K562 (cell line): ENCODE results near the gene WDR17. TPM values are rescaled to one million over a fixed set of nuclear protein-coding genes. Genes with fewer than 3 reads are reported as not detected.

ENCODE experiments used
- ATAC-seq: fragments of 200-7000 bp; cut with Tn5 transposase; 3 replicates; pipeline ENCODE4 v1.9.1; 2020; ENCODE audit warnings: moderate library complexity
- BruUV-seq: library from RNA; stranded (reverse); fragments of 400-500 nt; replicated peaks from 2 replicates; lab custom pipeline; 2021; lab: Mats Ljungman, UMichigan
- CTCF ChIA-PET: fragments of 300-600 bp; formaldehyde crosslinking; extraction: SDS; loops from one replicate; lab custom pipeline; 2021; ENCODE audit warnings: low intra/inter-chr PET ratio; lab: Yijun Ruan, JAX
- POLR2A ChIA-PET: fragments of 300-600, 350-650 bp; sonication (Branson Sonifier 250); formaldehyde crosslinking; extraction: SDS; loops from one replicate; lab custom pipeline; 2021; ENCODE audit warnings: antibody characterized with exemption, inconsistent platforms; lab: Yijun Ruan, JAX
- DNase-seq, 4 experiments: peaks; one replicate each; pipeline versions ENCODE4 v3.0.0 to v3.0.0-alpha.2; 2011 to 2018; ENCODE audit warnings: low spot score in 3 of 4, mixed read lengths in 3 of 4; ENCODE audit errors: extremely low read depth in 1 of 4
- FAIRE-seq: peaks from 2 replicates; lab custom pipeline; 2011; peaks lifted over from hg19 to GRCh38; lab: Jason Lieb, UNC
- H2AFZ ChIP-seq: 2 replicates; pipeline ENCODE4 v1.6.0; 2011; ENCODE audit warnings: low read depth, low read length, control low read depth, inconsistent platforms
- H3K27ac ChIP-seq: fragments of 200-600 bp; 3 replicates; pipeline ENCODE4 v1.8.0; 2011; ENCODE audit warnings: low read depth, mild to moderate bottlenecking, control low read depth, inconsistent platforms, low read length, moderate library complexity, mixed read lengths; ENCODE audit errors: extremely low read depth
- H3K27me3 ChIP-seq, 2 experiments: fragments of 300-600 bp in 1 of 2; 2 replicates in 1 of 2; 3 replicates in 1 of 2; pipeline versions ENCODE4 v1.6.0 to v1.8.0; 2011; ENCODE audit warnings: inconsistent platforms in 2 of 2, low read length in 2 of 2, mild to moderate bottlenecking in 1 of 2, mixed read lengths in 1 of 2, moderate library complexity in 1 of 2; ENCODE audit not compliant: control insufficient read depth in 2 of 2, insufficient read depth in 2 of 2
- H3K36me3 ChIP-seq: fragments of 300-600 bp; 3 replicates; pipeline ENCODE4 v1.8.0; 2011; ENCODE audit warnings: mild to moderate bottlenecking, low read length, inconsistent platforms; ENCODE audit not compliant: control insufficient read depth, insufficient read depth
- H3K4me1 ChIP-seq, 2 experiments: fragments of 200-600 bp in 1 of 2; replicated peaks in 1 of 2; 2 replicates in 1 of 2; 3 replicates in 1 of 2; pipeline versions ENCODE4 v1.5.1 to v1.8.0; 2011; ENCODE audit warnings: inconsistent platforms in 2 of 2, low read length in 2 of 2, mild to moderate bottlenecking in 1 of 2, mixed read lengths in 1 of 2, moderate library complexity in 1 of 2; ENCODE audit not compliant: control insufficient read depth in 2 of 2, insufficient read depth in 2 of 2
- H3K4me2 ChIP-seq: 2 replicates; pipeline ENCODE4 v1.6.1; 2011; ENCODE audit warnings: low read length, control low read depth, inconsistent platforms, mixed read lengths; ENCODE audit not compliant: insufficient read depth
- H3K4me3 ChIP-seq: fragments of 200-600 bp; sonication (generic), shearing (Covaris generic); 2 replicates; pipeline ENCODE4 v1.5.1; 2016; ENCODE audit warnings: control low read depth, inconsistent platforms
- H3K79me2 ChIP-seq: fragments of 200-600 bp; 3 replicates; pipeline ENCODE4 v1.8.0; 2011; ENCODE audit warnings: low read length, inconsistent platforms; ENCODE audit not compliant: control insufficient read depth, insufficient read depth
- H3K9ac ChIP-seq, 2 experiments: 2 replicates each; pipeline versions ENCODE4 v1.6.0 to v1.6.1; 2011; ENCODE audit warnings: low read depth in 2 of 2, low read length in 2 of 2, control low read depth in 1 of 2, inconsistent platforms in 1 of 2, mild to moderate bottlenecking in 1 of 2, mixed read lengths in 1 of 2; ENCODE audit not compliant: insufficient read depth in 1 of 2
- H3K9me1 ChIP-seq: one replicate; pipeline ENCODE4 v1.6.0; 2011; ENCODE audit warnings: inconsistent platforms, mild to moderate bottlenecking, low read length, moderate library complexity; ENCODE audit not compliant: control insufficient read depth, insufficient read depth
- H3K9me3 ChIP-seq: replicated peaks from 2 replicates; pipeline ENCODE4 v1.5.1; 2011; ENCODE audit warnings: low read depth, low read length, inconsistent platforms; ENCODE audit not compliant: control insufficient read depth, insufficient read depth
- H4K20me1 ChIP-seq: replicated peaks from 2 replicates; pipeline ENCODE4 v1.6.1; 2011; ENCODE audit warnings: low read length, inconsistent platforms, mixed read lengths; ENCODE audit not compliant: control insufficient read depth, insufficient read depth
- HDAC8 ChIP-seq: fragments of 450-650 bp; IDR thresholded peaks from 2 replicates; pipeline ENCODE4 v1.6.1; 2016; ENCODE audit warnings: mild to moderate bottlenecking, missing genetic modification characterization, moderate library complexity, missing compliant biosample characterization
- KDM4B ChIP-seq, 2 experiments: fragments of 450-650 bp in 1 of 2; sonication (generic) in 1 of 2; IDR thresholded peaks; 2 replicates each; pipeline ENCODE4 v1.6.1; 2016 to 2017; ENCODE audit warnings: borderline replicate concordance in 2 of 2, antibody characterized with exemption in 1 of 2, low read depth in 1 of 2, mild to moderate bottlenecking in 1 of 2
- MNT ChIP-seq, 2 experiments: fragments of 450-650 bp; conservative IDR thresholded peaks; 2 replicates each; pipeline ENCODE4 v1.6.1; 2017; ENCODE audit warnings: mild to moderate bottlenecking in 2 of 2, moderate library complexity in 2 of 2
- TARDBP ChIP-seq: fragments of 450-650 bp; IDR thresholded peaks from 2 replicates; pipeline ENCODE4 v1.6.1; 2016
- TCFL5 ChIP-seq: fragments of 250-450 bp; sonication (Bioruptor Pico); conservative IDR thresholded peaks from 2 replicates; pipeline ENCODE4 v1.6.1; 2021; ENCODE audit warnings: mild to moderate bottlenecking, moderate library complexity, matching md5 sums
- ZBTB2 ChIP-seq: fragments of 450-650 bp; IDR thresholded peaks from 2 replicates; pipeline ENCODE4 v1.6.1; 2016; ENCODE audit warnings: antibody characterized with exemption
- ZBTB7A ChIP-seq: IDR thresholded peaks from 2 replicates; pipeline ENCODE4 v1.6.1; 2011; ENCODE audit warnings: low read depth, mild to moderate bottlenecking, low read length, moderate library complexity, borderline replicate concordance; ENCODE audit not compliant: control insufficient read depth
- ZNF3 ChIP-seq: fragments of 250-450 bp; sonication (Bioruptor Pico); IDR thresholded peaks from 2 replicates; pipeline ENCODE4 v1.5.0; 2021; ENCODE audit warnings: mild to moderate bottlenecking, moderate library complexity
- WGBS: fragments of 100-300 bp; shearing (Covaris generic); methylation state at CpG from one replicate; pipeline ENCODE4 v1.1.6; 2016; ENCODE audit warnings: low coverage, mixed read lengths; ENCODE audit not compliant: insufficient coverage; ENCODE audit errors: missing lambda C conversion rate; 5-methylcytosine and 5-hydroxymethylcytosine counted together
- in situ Hi-C: fragments of 300-500 bp; cut with MboI; formaldehyde crosslinking; loops from 4 replicates; pipeline ENCODE4 v1.15.0; 2018; ENCODE audit warnings: inconsistent platforms, mixed read lengths
- intact Hi-C: fragments of 100-400 bp; cut with micrococcal nuclease; formaldehyde crosslinking; loops from 2 replicates; pipeline ENCODE4 v1.14.2; 2022
- polyA plus RNA-seq, 8 experiments: library from polyadenylated mRNA; depleted of rRNA in 4 of 8; stranded (reverse) in 5 of 8; unstranded in 3 of 8; fragments of >200 nt; fragmentation: Nextera tagmentation in 2 of 8; fragmentation: Illumina TruSeq in 1 of 8; extraction: Ambion mirVana in 2 of 8; extraction: Trizol in 1 of 8; gene quantifications; 2 replicates each; pipeline versions ENCODE4 v1.2.1 to v1.2.3, GENCODE V29; 2011 to 2014; ENCODE audit warnings: inconsistent platforms in 1 of 8, missing spikeins in 1 of 8
- small RNA-seq: library from RNA; depleted of rRNA; stranded (forward); fragments of <200 nt; gene quantifications from one replicate; pipeline ENCODE3, GENCODE V24; 2014
- total RNA-seq, 7 experiments: library from RNA; depleted of rRNA in 6 of 7; stranded (reverse); fragments of >200 nt in 6 of 7; fragmentation: Illumina TruSeq in 2 of 7; extraction: Trizol in 2 of 7; gene quantifications; 2 replicates each; pipeline versions ENCODE4 v1.2.1 to v1.2.3, GENCODE V29; 2011 to 2021; ENCODE audit warnings: low replicate concordance in 1 of 7

WDR17 gene
- total and polyA plus RNA-seq, 9 of the 15 experiments (the other 6 are each of a cell fraction or from before 2014, with no cell fraction given): 0.04 to 0.07 TPM; not detected in 7

GRCh38 chr4:176226736-176227135 lies 161.1 kb downstream of the WDR17 start (continued):
- no peak for TF ChIP-seq KDM4B (IDR thresholded peaks at IDR 0.05; ENCODE audit: borderline replicate concordance in 2 of 2, low read depth in 1 of 2)

- Histone ChIP-seq H3K4me3 (no peak overlapping the region), H3K9me1 (no peaks in the 10 kb centered on the region), H3K36me3 (no peaks in the 10 kb centered on the region), H3K9ac (no peak overlapping the region), H4K20me1 (no peaks in the 10 kb centered on the region), H3K79me2 (no peaks in the 10 kb centered on the region), H3K27ac (no peak overlapping the region), H2AFZ (no peak overlapping the region), H3K4me2 (no peak overlapping the region), H3K27me3 (no peaks in the 10 kb centered on the region), H3K4me1 (no peaks in the 10 kb centered on the region; a peak in 1 of 5 replicates), H3K9me3 (no peaks in the 10 kb centered on the region)
- in situ Hi-C loops (no loop called here), intact Hi-C loops (loop anchor here (5.0 kb wide), 1 partner anchor 558 kb away; no protein-coding TSS in a partner anchor)
- TF ChIP-seq ZNF3 (CRISPR knock-in tag) (no peak), TCFL5 (no peak), HDAC8 (tag) (no peak), ZBTB7A (no peak), MNT (conservative IDR thresholded peaks at IDR 0.05) (no peak), ZBTB2 (no peak), TARDBP (no peak)
- WGBS: 6% methylated on average over 3 of the region's 4 CpGs
- ChIA-PET POLR2A (interaction anchor here (0.6 kb wide), 1 partner anchor 1457 kb away, joined by 3 read pairs; no protein-coding TSS in a partner anchor), CTCF (no interaction called here)
- ATAC-seq (no peak), DNase-seq (no peak), FAIRE-seq (no peak)
- no TSS peak for BruUV-seq
These were observed 164.0 kb downstream of the WDR17 start for GRCh38 chr4:176229645-176230044.

Small RNA genes within 50 kb of the gene (small RNA-seq; reads per million reads assigned to genes)
- gene RF00432: not detected

Other genes starting within 250 kb of the WDR17 start
- gene SPATA4, start 129.7 kb downstream of the WDR17 start, total RNA-seq (2014; rRNA removed): not detected in 2 replicates
- gene SPATA4, start 129.7 kb downstream of the WDR17 start, total RNA-seq (2014; rRNA removed; fragmentation: Illumina TruSeq; extraction: Trizol): not detected in 2 replicates
- not detected in 2 replicates for gene SPATA4, start 129.7 kb downstream of the WDR17 start, total RNA-seq (2015; rRNA removed; fragmentation: Illumina TruSeq; extraction: Trizol)
- not detected in 2 replicates for gene SPATA4, start 129.7 kb downstream of the WDR17 start, total RNA-seq (2021)
- gene SPATA4, start 129.7 kb downstream of the WDR17 start, polyA plus RNA-seq (2011; rRNA removed): not detected in 2 replicates
- gene SPATA4, start 129.7 kb downstream of the WDR17 start, polyA plus RNA-seq (2014; fragmentation: Illumina TruSeq; extraction: Trizol): not detected in 2 replicates
- gene SPATA4, start 129.7 kb downstream of the WDR17 start, polyA plus RNA-seq (2014; fragmentation: Nextera tagmentation; extraction: Ambion mirVana): not detected
- not detected in 2 replicates for gene SPATA4, start 129.7 kb downstream of the WDR17 start, polyA plus RNA-seq (2014; rRNA removed)
- gene ASB5, start 203.4 kb downstream of the WDR17 start, total RNA-seq (2014; rRNA removed): not detected in 2 replicates
- gene ASB5, start 203.4 kb downstream of the WDR17 start, total RNA-seq (2014; rRNA removed; fragmentation: Illumina TruSeq; extraction: Trizol): not detected in 2 replicates
- not detected in 2 replicates for gene ASB5, start 203.4 kb downstream of the WDR17 start, total RNA-seq (2015; rRNA removed; fragmentation: Illumina TruSeq; extraction: Trizol)
- gene ASB5, start 203.4 kb downstream of the WDR17 start, total RNA-seq (2021): not detected in 2 replicates
- gene ASB5, start 203.4 kb downstream of the WDR17 start, polyA plus RNA-seq (2011; rRNA removed): not detected in 2 replicates
- gene ASB5, start 203.4 kb downstream of the WDR17 start, polyA plus RNA-seq (2014; fragmentation: Illumina TruSeq; extraction: Trizol): not detected in 2 replicates
- gene ASB5, start 203.4 kb downstream of the WDR17 start, polyA plus RNA-seq (2014; fragmentation: Nextera tagmentation; extraction: Ambion mirVana): not detected
- not detected in 2 replicates for gene ASB5, start 203.4 kb downstream of the WDR17 start, polyA plus RNA-seq (2014; rRNA removed)